Effector memory CD4-positive, alpha-beta T cell (primary cell): ENCODE measurements around the gene ISG20.

ENCODE experiments used
- DNase-seq, 3 donors: peaks; one replicate each; pipeline ENCODE4 v3.0.0-alpha.2; 2020
- H3K27ac ChIP-seq: 2 replicates; pipeline ENCODE4 v1.7.0; 2013; ENCODE audit warnings: mild to moderate bottlenecking, low read length, moderate library complexity; ENCODE audit not compliant: insufficient read depth, poor library complexity, severe bottlenecking
- H3K27me3 ChIP-seq: replicated peaks from 2 replicates; pipeline ENCODE4 v1.7.0; 2013; ENCODE audit warnings: mild to moderate bottlenecking, low read length; ENCODE audit not compliant: insufficient read depth, control insufficient read depth, poor library complexity, severe bottlenecking
- H3K36me3 ChIP-seq: 2 replicates; pipeline ENCODE4 v1.7.0; 2013; ENCODE audit warnings: mild to moderate bottlenecking, low read length, moderate library complexity; ENCODE audit not compliant: control insufficient read depth, insufficient read depth
- H3K4me1 ChIP-seq: 2 replicates; pipeline ENCODE4 v1.7.0; 2013; ENCODE audit warnings: low read length, mild to moderate bottlenecking; ENCODE audit not compliant: control insufficient read depth, insufficient read depth, poor library complexity, severe bottlenecking
- H3K4me3 ChIP-seq: 2 replicates; pipeline ENCODE4 v1.7.0; 2013; ENCODE audit warnings: low read length, low read depth, mild to moderate bottlenecking; ENCODE audit not compliant: insufficient read depth, poor library complexity, severe bottlenecking
- H3K9me3 ChIP-seq: 2 replicates; pipeline ENCODE4 v1.7.0; 2013; ENCODE audit warnings: mild to moderate bottlenecking, low read length, moderate library complexity; ENCODE audit not compliant: control insufficient read depth

The ISG20 gene

GRCh38 chr15:88647351-88648105 is 8.7 kb downstream of the ISG20 start:
- Histone ChIP-seq H3K36me3 (peaks cover 30% of the 10 kb centered on the region), H3K9me3 (no peaks in the 10 kb centered on the region), H3K4me3 (no peak overlapping the region), H3K27me3 (no peaks in the 10 kb centered on the region), H3K4me1 (peaks cover 55% of the 10 kb centered on the region), H3K27ac (peak overlapping the region; percentile 81)
- no peak for DNase-seq

GRCh38 chr15:88648357-88649214 is 9.8 kb downstream of the ISG20 start:
- Histone ChIP-seq H3K9me3 (no peaks in the 10 kb centered on the region), H3K4me1 (peaks cover 58% of the 10 kb centered on the region), H3K27ac (peak overlapping the region; percentile 81), H3K36me3 (peaks cover 34% of the 10 kb centered on the region), H3K4me3 (no peak overlapping the region), H3K27me3 (no peaks in the 10 kb centered on the region)
- peak in 2 of 3 donors; percentile 26 to 31 for DNase-seq

GRCh38 chr15:88649286-88649733 is 10.5 kb downstream of the ISG20 start:
- peaks cover 57% of the 10 kb centered on the region for H3K4me1 ChIP-seq

GRCh38 chr15:88649753-88650551 is 11.1 kb downstream of the ISG20 start:
- peak overlapping the region; percentile 81 for H3K27ac ChIP-seq
- no peaks in the 10 kb centered on the region for H3K27me3 ChIP-seq
- no peaks in the 10 kb centered on the region for H3K9me3 ChIP-seq
- no peak overlapping the region for H3K4me3 ChIP-seq
- H3K36me3 ChIP-seq: peaks cover 35% of the 10 kb centered on the region
- H3K4me1 ChIP-seq: peaks cover 58% of the 10 kb centered on the region
- no peak for DNase-seq

More at GRCh38 chr15:88649286-88649733, 10.5 kb downstream of the ISG20 start:
- H3K27me3 ChIP-seq: no peaks in the 10 kb centered on the region
- peak in 1 of 3 donors; percentile 36 for DNase-seq
- H3K27ac ChIP-seq: peak overlapping the region; percentile 81
- H3K4me3 ChIP-seq: no peak overlapping the region
- H3K9me3 ChIP-seq: no peaks in the 10 kb centered on the region
- H3K36me3 ChIP-seq: peaks cover 40% of the 10 kb centered on the region

- H3K4me1 ChIP-seq: peaks cover 60% of the 10 kb centered on the region
- DNase-seq: no peak
- peaks cover 31% of the 10 kb centered on the region for H3K36me3 ChIP-seq
Measured at GRCh38 chr15:88650556-88650955, 11.7 kb downstream of the ISG20 start.

GRCh38 chr15:88651136-88651732 is 12.4 kb downstream of the ISG20 start:
- peak overlapping the region; percentile 32 for H3K27ac ChIP-seq
- peaks cover 25% of the 10 kb centered on the region for H3K36me3 ChIP-seq
- DNase-seq: no peak
- H3K4me3 ChIP-seq: no peak overlapping the region
- no peaks in the 10 kb centered on the region for H3K9me3 ChIP-seq
- H3K27me3 ChIP-seq: no peaks in the 10 kb centered on the region
- peaks cover 66% of the 10 kb centered on the region for H3K4me1 ChIP-seq

More at GRCh38 chr15:88650556-88650955, 11.7 kb downstream of the ISG20 start:
- Histone ChIP-seq H3K27me3 (no peaks in the 10 kb centered on the region), H3K9me3 (no peaks in the 10 kb centered on the region), H3K4me3 (no peak overlapping the region), H3K27ac (peak overlapping the region; percentile 81)

- DNase-seq: no peak
- H3K4me1 ChIP-seq: peaks cover 73% of the 10 kb centered on the region
- no peaks in the 10 kb centered on the region for H3K27me3 ChIP-seq
- no peaks in the 10 kb centered on the region for H3K9me3 ChIP-seq
- H3K36me3 ChIP-seq: peaks cover 22% of the 10 kb centered on the region
- no peak overlapping the region for H3K4me3 ChIP-seq
- peak overlapping the region; percentile 32 for H3K27ac ChIP-seq
Measured at GRCh38 chr15:88651971-88652370, 13.2 kb downstream of the ISG20 start.

GRCh38 chr15:88652456-88653199 is 13.8 kb downstream of the ISG20 start:
- Histone ChIP-seq H3K27me3 (no peaks in the 10 kb centered on the region), H3K4me3 (no peak overlapping the region), H3K27ac (no peak overlapping the region), H3K36me3 (peaks cover 22% of the 10 kb centered on the region), H3K4me1 (peaks cover 76% of the 10 kb centered on the region), H3K9me3 (no peaks in the 10 kb centered on the region)
- no peak for DNase-seq
